Osteocyte (in vitro differentiated cells): Measurements from ENCODE around the gene CBLIF. TPM values are rescaled to one million over a fixed set of nuclear protein-coding genes. Genes with fewer than 3 reads are reported as not detected.

Experiments used
- DNase-seq: peaks from one replicate; pipeline ENCODE4 v3.0.0; 2021; ENCODE audit warnings: mixed read lengths; ENCODE audit not compliant: unreplicated experiment; ENCODE audit errors: extremely low spot score
- H3K27ac Mint-ChIP-seq: one replicate; pipeline ENCODE4 v1.8.0; 2021; ENCODE audit warnings: mild to moderate bottlenecking, mixed read lengths; ENCODE audit not compliant: unreplicated experiment
- H3K27me3 Mint-ChIP-seq: one replicate; pipeline ENCODE4 v1.8.0; 2021; ENCODE audit warnings: mixed read lengths; ENCODE audit not compliant: unreplicated experiment
- H3K36me3 Mint-ChIP-seq: one replicate; pipeline ENCODE4 v1.8.0; 2021; ENCODE audit warnings: mixed read lengths; ENCODE audit not compliant: unreplicated experiment
- H3K4me1 Mint-ChIP-seq: one replicate; pipeline ENCODE4 v1.8.0; 2021; ENCODE audit warnings: mixed read lengths; ENCODE audit not compliant: unreplicated experiment
- H3K4me3 Mint-ChIP-seq: one replicate; pipeline ENCODE4 v1.8.0; 2021; ENCODE audit warnings: mild to moderate bottlenecking, moderate library complexity, mixed read lengths; ENCODE audit not compliant: unreplicated experiment
- H3K9me3 Mint-ChIP-seq: one replicate; pipeline ENCODE4 v1.8.0; 2021; ENCODE audit warnings: mixed read lengths; ENCODE audit not compliant: unreplicated experiment
- total RNA-seq: library from RNA; stranded (reverse); gene quantifications from 2 replicates; pipeline ENCODE4 v1.2.1, GENCODE V29; 2021
- TF ChIP-seq, protein P1 (sequence below): fragments of 200-600 bp; sonication (generic); IDR thresholded peaks from 2 replicates; pipeline ENCODE4 v1.5.0; 2021; ENCODE audit warnings: antibody characterized with exemption, mild to moderate bottlenecking, moderate library complexity

The CBLIF gene
- total RNA-seq, 1 donor from 2014 or later, result not detected

DNA sequence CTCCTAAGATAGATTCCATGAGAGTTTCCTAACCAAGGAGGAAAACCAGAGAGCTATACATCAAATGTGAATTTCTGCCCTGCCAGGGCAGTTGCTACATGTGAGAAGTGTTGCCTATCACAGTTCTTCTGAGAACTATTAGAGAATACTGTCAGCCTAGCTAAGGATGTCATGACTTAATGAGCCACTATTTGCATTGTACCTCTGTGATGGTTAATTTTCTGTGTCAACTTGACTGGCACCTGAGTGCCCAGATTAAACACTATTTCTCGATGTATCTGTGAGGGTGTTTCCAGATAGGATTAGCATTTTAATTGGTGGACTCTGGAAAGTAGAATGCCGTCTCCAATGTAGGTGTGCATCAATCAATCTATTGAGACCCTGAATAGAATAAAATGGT lies 22.6 kb upstream of the CBLIF start:
- peaks cover 11% of the 10 kb centered on the region for H3K9me3 Mint-ChIP-seq
- no peak overlapping the region for H3K4me3 Mint-ChIP-seq
- H3K4me1 Mint-ChIP-seq, result no peaks in the 10 kb centered on the region
- TF ChIP-seq, protein P1, sequence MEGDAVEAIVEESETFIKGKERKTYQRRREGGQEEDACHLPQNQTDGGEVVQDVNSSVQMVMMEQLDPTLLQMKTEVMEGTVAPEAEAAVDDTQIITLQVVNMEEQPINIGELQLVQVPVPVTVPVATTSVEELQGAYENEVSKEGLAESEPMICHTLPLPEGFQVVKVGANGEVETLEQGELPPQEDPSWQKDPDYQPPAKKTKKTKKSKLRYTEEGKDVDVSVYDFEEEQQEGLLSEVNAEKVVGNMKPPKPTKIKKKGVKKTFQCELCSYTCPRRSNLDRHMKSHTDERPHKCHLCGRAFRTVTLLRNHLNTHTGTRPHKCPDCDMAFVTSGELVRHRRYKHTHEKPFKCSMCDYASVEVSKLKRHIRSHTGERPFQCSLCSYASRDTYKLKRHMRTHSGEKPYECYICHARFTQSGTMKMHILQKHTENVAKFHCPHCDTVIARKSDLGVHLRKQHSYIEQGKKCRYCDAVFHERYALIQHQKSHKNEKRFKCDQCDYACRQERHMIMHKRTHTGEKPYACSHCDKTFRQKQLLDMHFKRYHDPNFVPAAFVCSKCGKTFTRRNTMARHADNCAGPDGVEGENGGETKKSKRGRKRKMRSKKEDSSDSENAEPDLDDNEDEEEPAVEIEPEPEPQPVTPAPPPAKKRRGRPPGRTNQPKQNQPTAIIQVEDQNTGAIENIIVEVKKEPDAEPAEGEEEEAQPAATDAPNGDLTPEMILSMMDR, result no peak
- H3K36me3 Mint-ChIP-seq, result no peaks in the 10 kb centered on the region
- H3K27ac Mint-ChIP-seq, result no peak overlapping the region
- H3K27me3 Mint-ChIP-seq, result peaks cover 5% of the 10 kb centered on the region
- DNase-seq, result no peak

GRCh38 chr11:59866836-59867235 lies 21.5 kb upstream of the CBLIF start:
- no peaks in the 10 kb centered on the region for H3K36me3 Mint-ChIP-seq
- TF ChIP-seq, protein P1, result no peak
- peaks cover 5% of the 10 kb centered on the region for H3K27me3 Mint-ChIP-seq
- DNase-seq, result no peak
- no peak overlapping the region for H3K27ac Mint-ChIP-seq
- H3K4me3 Mint-ChIP-seq, result no peak overlapping the region
- peaks cover 11% of the 10 kb centered on the region for H3K9me3 Mint-ChIP-seq
- H3K4me1 Mint-ChIP-seq, result no peaks in the 10 kb centered on the region

- TF ChIP-seq, protein P1, result no peak
- H3K36me3 Mint-ChIP-seq, result no peaks in the 10 kb centered on the region
- H3K4me1 Mint-ChIP-seq, result no peaks in the 10 kb centered on the region
- H3K27me3 Mint-ChIP-seq, result peaks cover 5% of the 10 kb centered on the region
- H3K9me3 Mint-ChIP-seq, result peaks cover 11% of the 10 kb centered on the region
- H3K4me3 Mint-ChIP-seq, result no peak within 1 kb of the TSS
- no peak for DNase-seq
- H3K27ac Mint-ChIP-seq, result no peak within 1 kb of the TSS
Measured at GRCh38 chr11:59866397-59866796, 21.1 kb upstream of the CBLIF start, which contains the start of gene TCN1. TCN1 (minus strand) TSS chr11:59866487; CDS start chr11:59866470, 17 bp downstream.

DNA sequence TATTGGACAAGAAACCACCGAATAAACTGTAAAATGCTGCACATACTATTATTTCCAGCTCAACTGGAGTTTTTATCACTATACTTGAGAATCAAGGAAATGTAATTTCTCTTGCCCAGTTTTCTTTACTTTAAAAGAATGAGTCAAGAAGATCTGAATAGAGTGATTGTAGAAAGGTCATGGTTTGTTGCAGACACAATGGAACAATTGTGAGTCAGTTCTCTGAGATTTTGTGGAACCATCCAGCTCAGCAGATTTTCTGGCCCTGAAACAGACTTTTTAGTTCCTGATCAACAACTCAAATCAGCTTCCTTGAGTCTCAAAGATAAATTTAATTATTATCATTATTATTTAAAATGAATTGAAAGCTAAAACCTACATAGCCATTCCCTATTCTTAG lies 19.7 kb upstream of the CBLIF start:
- DNase-seq, result no peak
- H3K27ac Mint-ChIP-seq, result no peak overlapping the region
- no peaks in the 10 kb centered on the region for H3K36me3 Mint-ChIP-seq
- no peaks in the 10 kb centered on the region for H3K27me3 Mint-ChIP-seq
- no peaks in the 10 kb centered on the region for H3K4me1 Mint-ChIP-seq
- TF ChIP-seq, protein P1, result no peak
- H3K9me3 Mint-ChIP-seq, result peaks cover 2% of the 10 kb centered on the region
- no peak overlapping the region for H3K4me3 Mint-ChIP-seq

DNA sequence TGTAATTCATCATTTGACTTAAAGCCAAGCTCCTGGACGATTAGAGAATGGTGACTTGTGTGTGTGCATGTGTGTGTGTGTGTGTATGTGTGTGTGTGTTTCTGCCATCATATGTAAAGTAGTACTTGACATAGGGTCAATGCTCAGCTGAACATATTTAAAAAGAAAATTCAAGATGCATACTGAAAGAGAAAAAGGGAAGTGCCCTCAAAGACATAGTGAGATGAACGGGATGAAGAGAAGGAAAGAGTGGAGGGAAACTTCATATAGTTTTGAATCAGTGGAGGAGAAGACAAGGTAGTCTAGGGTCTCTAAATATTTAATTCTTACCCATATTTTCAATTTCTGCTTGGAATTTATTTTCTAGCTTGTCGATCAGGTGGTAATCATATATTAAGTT lies 17.0 kb upstream of the CBLIF start:
- Mint-ChIP-seq H3K4me1 (no peaks in the 10 kb centered on the region), H3K9me3 (no peaks in the 10 kb centered on the region), H3K36me3 (no peaks in the 10 kb centered on the region), H3K27me3 (peaks cover 2% of the 10 kb centered on the region), H3K4me3 (no peak overlapping the region), H3K27ac (no peak overlapping the region)
- DNase-seq, result no peak
- TF ChIP-seq, protein P1, result no peak
